ENCODE data around the gene GTF3C1.

- TF ChIP-seq CTCF (IDR thresholded peaks at IDR 0.05; ENCODE audit: control extremely low read depth in 1 of 3, insufficient read depth in 1 of 3, low read depth in 1 of 3, low read length in 3 of 3) (no peak), CHD1 (IDR thresholded peaks at IDR 0.05; ENCODE audit: low read depth, low read length) (no peak), RAD21 (IDR thresholded peaks at IDR 0.05 in 1 of 2, conservative IDR thresholded peaks at IDR 0.05 in 1 of 2; ENCODE audit: low read depth in 2 of 2, low read length in 2 of 2) (no peak), ATF2 (IDR thresholded peaks at IDR 0.05; ENCODE audit: low read length) (no peak), ATF3 (IDR thresholded peaks at IDR 0.05; ENCODE audit: insufficient read depth, low read depth, low read length) (no peak), SP4 (IDR thresholded peaks at IDR 0.05; ENCODE audit: low read length) (no peak), TEAD4 (IDR thresholded peaks at IDR 0.05; ENCODE audit: low read depth, low read length) (no peak), SUZ12 (IDR thresholded peaks at IDR 0.05; ENCODE audit: low read length) (no peak), YY1 (IDR thresholded peaks at IDR 0.05; ENCODE audit: low read depth, low read length) (no peak)
Measured at GRCh38 chr16:27432558-27432957, 117.2 kb downstream of the GTF3C1 start.
